PC-3 (cell line): ENCODE measurements around the gene SHQ1. TPM values are rescaled to one million over a fixed set of nuclear protein-coding genes. Genes with fewer than 3 reads are reported as not detected.

ENCODE experiments used
- ATAC-seq: fragments of 200-7000 bp; cut with Tn5 transposase; 2 replicates; pipeline ENCODE4 v1.9.1; 2020; ENCODE audit warnings: mild to moderate bottlenecking, moderate library complexity
- BruUV-seq: library from RNA; stranded (reverse); fragments of 400-500 nt; replicated peaks from 2 replicates; lab custom pipeline; 2021; lab: Mats Ljungman, UMichigan
- CTCF ChIA-PET: fragments of 300-600 bp; sonication (Branson Sonifier 250); formaldehyde crosslinking; loops from one replicate; lab custom pipeline; 2022; ENCODE audit warnings: antibody characterized with exemption; lab: Charles Lee
- POLR2A ChIA-PET: fragments of 300-600 bp; sonication (Branson Sonifier 250); formaldehyde crosslinking; loops from one replicate; lab custom pipeline; 2022; ENCODE audit warnings: antibody characterized with exemption; ENCODE audit not compliant: unreplicated experiment; lab: Charles Lee
- DNase-seq: peaks from one replicate; pipeline ENCODE4 v3.0.0-alpha.2; 2015
- H2AFZ ChIP-seq: fragments of 300-600 bp; sonication (generic); 2 replicates; pipeline ENCODE4 v1.6.0; 2016; ENCODE audit warnings: antibody characterized with exemption, low read length
- H3F3A ChIP-seq: fragments of 300-600 bp; sonication (generic); one replicate; pipeline ENCODE4 v1.6.0; 2017; ENCODE audit warnings: antibody characterized with exemption, low read length, control low read depth, mild to moderate bottlenecking; ENCODE audit not compliant: unreplicated experiment
- H3K27ac ChIP-seq: fragments of 300-600 bp; sonication (generic); 2 replicates; pipeline ENCODE4 v1.5.1; 2016; ENCODE audit warnings: mild to moderate bottlenecking, low read length
- H3K27me3 ChIP-seq: fragments of 300-600 bp; sonication (generic); 2 replicates; pipeline ENCODE4 v1.6.1; 2016; ENCODE audit warnings: low read length, mixed read lengths
- H3K36me3 ChIP-seq: fragments of 300-600 bp; sonication (generic); 2 replicates; pipeline ENCODE4 v1.6.1; 2016; ENCODE audit warnings: low read depth, mixed run types, low read length, mixed read lengths
- H3K4me1 ChIP-seq: fragments of 300-600 bp; sonication (generic); 2 replicates; pipeline ENCODE4 v1.5.1; 2016; ENCODE audit warnings: low read length; ENCODE audit not compliant: insufficient read depth
- H3K4me2 ChIP-seq: fragments of 300-600 bp; sonication (generic); 2 replicates; pipeline ENCODE4 v1.6.0; 2016; ENCODE audit warnings: low read length
- H3K4me3 ChIP-seq: fragments of 300-600 bp; sonication (generic); 2 replicates; pipeline ENCODE4 v1.5.1; 2016; ENCODE audit warnings: mild to moderate bottlenecking, low read length, mixed read lengths
- H3K79me2 ChIP-seq: fragments of 300-600 bp; sonication (generic); 2 replicates; pipeline ENCODE4 v1.6.1; 2017; ENCODE audit warnings: low read length, mixed read lengths
- H3K9ac ChIP-seq: fragments of 300-600 bp; sonication (generic); 2 replicates; pipeline ENCODE4 v1.6.0; 2016; ENCODE audit warnings: mild to moderate bottlenecking, low read length
- H3K9me2 ChIP-seq: fragments of 300-600 bp; sonication (generic); replicated peaks from 2 replicates; pipeline ENCODE4 v1.6.1; 2016; ENCODE audit warnings: mixed run types, low read length, mixed read lengths
- H3K9me3 ChIP-seq: fragments of 300-600 bp; sonication (generic); 2 replicates; pipeline ENCODE4 v1.6.1; 2016; ENCODE audit warnings: low read length, mixed read lengths
- H4K20me1 ChIP-seq: fragments of 300-600 bp; sonication (generic); 2 replicates; pipeline ENCODE4 v1.6.1; 2016; ENCODE audit warnings: low read length, mixed read lengths
- EZH2 ChIP-seq: fragments of 300-600 bp; sonication (generic); IDR thresholded peaks from one replicate; pipeline ENCODE4 v1.6.1; 2017; ENCODE audit warnings: antibody characterized with exemption, mild to moderate bottlenecking, low read length; ENCODE audit not compliant: unreplicated experiment
- EZH2phosphoT487 ChIP-seq: fragments of 300-600 bp; sonication (generic); IDR thresholded peaks from 2 replicates; pipeline ENCODE4 v1.6.1; 2018; ENCODE audit warnings: mild to moderate bottlenecking, antibody characterized with exemption, low read length, borderline replicate concordance
- intact Hi-C: fragments of 100-400 bp; cut with micrococcal nuclease; formaldehyde crosslinking; loops from 2 replicates; pipeline ENCODE4 v1.9.0; 2023
- total RNA-seq: library from RNA; depleted of rRNA; stranded (reverse); fragments of >200 nt; gene quantifications from 2 replicates; pipeline ENCODE4 v1.2.3, GENCODE V29; 2014
- TF ChIP-seq, protein P1 (sequence below): fragments of 300-600 bp; sonication (generic); conservative IDR thresholded peaks from 2 replicates; pipeline ENCODE4 v1.5.1; 2017; ENCODE audit warnings: antibody characterized with exemption, low read depth, mild to moderate bottlenecking, low read length

Gene SHQ1
- total RNA-seq, 1 experiment from 2014 or later = 19.6 TPM

DNA sequence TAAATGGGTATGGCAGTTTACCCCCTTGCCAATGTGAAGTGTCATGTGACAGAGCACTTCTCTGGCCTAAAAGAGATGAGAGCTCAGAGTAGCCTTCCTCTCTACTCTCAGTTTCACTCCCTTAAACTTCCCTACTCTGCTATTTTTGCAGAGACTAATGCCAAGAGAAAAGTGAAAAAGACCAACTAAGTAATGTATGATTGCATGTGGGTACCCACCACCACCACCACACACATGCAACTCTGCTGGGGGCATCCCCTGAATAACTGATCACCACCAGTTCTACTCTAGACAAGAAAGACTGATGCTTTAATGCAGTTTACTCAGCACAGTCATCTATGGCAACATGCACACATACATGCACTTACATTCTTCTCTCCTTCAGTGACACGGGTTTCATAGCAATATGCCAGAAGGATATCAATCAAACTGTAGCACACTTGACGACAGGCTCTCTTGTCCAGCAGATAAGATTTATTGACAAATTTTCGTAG, 31.3 kb downstream of the SHQ1 start:
- H4K20me1 ChIP-seq = peaks cover 6% of the 10 kb centered on the region; the same call in 1 of the 2 replicates
- ChIA-PET CTCF (no interaction called here), POLR2A (no interaction called here)
- H3K27me3 ChIP-seq = no peaks in the 10 kb centered on the region
- BruUV-seq = no TSS peak
- DNase-seq (no peak), ATAC-seq (no peak)
- H3K36me3 ChIP-seq = peaks cover 8% of the 10 kb centered on the region; the same call in 1 of the 2 replicates
- no peaks in the 10 kb centered on the region for H3K9me3 ChIP-seq
- no peak overlapping the region for H3K9ac ChIP-seq
- H3K4me3 ChIP-seq = no peak overlapping the region
- H3K4me2 ChIP-seq = no peak overlapping the region
- H3K79me2 ChIP-seq = no peaks in the 10 kb centered on the region
- peaks cover 22% of the 10 kb centered on the region for H3K4me1 ChIP-seq
- no peak for TF ChIP-seq EZH2phosphoT487
- H3K27ac ChIP-seq = no peak overlapping the region
- no peak overlapping the region for H2AFZ ChIP-seq
- no peaks in the 10 kb centered on the region for H3F3A ChIP-seq
- H3K9me2 ChIP-seq = no peaks in the 10 kb centered on the region
- intact Hi-C loops = no loop called here

DNA sequence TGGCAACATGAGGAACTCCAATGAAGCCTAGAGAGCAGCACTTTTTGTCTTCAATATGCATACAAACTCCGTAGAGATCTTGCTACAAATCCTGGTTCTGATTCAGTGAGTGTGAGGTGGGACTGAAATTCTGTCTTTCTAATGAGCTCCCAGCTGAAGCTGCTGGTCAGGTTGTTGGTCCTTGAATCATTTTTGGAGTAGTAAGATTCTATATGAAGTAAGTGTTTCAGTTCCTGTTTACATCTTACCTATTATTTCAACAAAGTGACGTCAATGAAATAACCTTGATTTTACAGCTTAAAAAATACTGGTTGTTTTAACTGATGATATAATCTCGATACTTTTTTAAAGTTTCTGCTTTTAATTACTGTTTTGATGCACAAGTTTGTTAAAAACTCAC, 33.9 kb downstream of the SHQ1 start:
- ChIA-PET POLR2A (interaction anchor here (0.6 kb wide), 1 partner anchor 168 kb away, joined by 3 read pairs; no protein-coding TSS in a partner anchor), CTCF (no interaction called here)
- Histone ChIP-seq H2AFZ (no peak overlapping the region), H3K36me3 (peaks cover 8% of the 10 kb centered on the region; the same call in 1 of the 2 replicates), H3K9ac (no peak overlapping the region), H3K9me3 (no peaks in the 10 kb centered on the region), H3F3A (no peaks in the 10 kb centered on the region), H3K27ac (no peak overlapping the region), H3K9me2 (no peaks in the 10 kb centered on the region), H3K4me3 (no peak overlapping the region), H4K20me1 (no peaks in the 10 kb centered on the region), H3K27me3 (no peaks in the 10 kb centered on the region), H3K4me2 (no peak overlapping the region), H3K79me2 (no peaks in the 10 kb centered on the region), H3K4me1 (0 out of 2 replicates have a peak, but pooled peaks cover 4% of the 10 kb centered on the region)
- TF ChIP-seq EZH2phosphoT487 = no peak
- TF ChIP-seq, protein P1, sequence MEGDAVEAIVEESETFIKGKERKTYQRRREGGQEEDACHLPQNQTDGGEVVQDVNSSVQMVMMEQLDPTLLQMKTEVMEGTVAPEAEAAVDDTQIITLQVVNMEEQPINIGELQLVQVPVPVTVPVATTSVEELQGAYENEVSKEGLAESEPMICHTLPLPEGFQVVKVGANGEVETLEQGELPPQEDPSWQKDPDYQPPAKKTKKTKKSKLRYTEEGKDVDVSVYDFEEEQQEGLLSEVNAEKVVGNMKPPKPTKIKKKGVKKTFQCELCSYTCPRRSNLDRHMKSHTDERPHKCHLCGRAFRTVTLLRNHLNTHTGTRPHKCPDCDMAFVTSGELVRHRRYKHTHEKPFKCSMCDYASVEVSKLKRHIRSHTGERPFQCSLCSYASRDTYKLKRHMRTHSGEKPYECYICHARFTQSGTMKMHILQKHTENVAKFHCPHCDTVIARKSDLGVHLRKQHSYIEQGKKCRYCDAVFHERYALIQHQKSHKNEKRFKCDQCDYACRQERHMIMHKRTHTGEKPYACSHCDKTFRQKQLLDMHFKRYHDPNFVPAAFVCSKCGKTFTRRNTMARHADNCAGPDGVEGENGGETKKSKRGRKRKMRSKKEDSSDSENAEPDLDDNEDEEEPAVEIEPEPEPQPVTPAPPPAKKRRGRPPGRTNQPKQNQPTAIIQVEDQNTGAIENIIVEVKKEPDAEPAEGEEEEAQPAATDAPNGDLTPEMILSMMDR = no peak
- TF ChIP-seq EZH2 = no peak
- DNase-seq (no peak), ATAC-seq (no peak)
- no TSS peak for BruUV-seq
- intact Hi-C loops = no loop called here

DNA sequence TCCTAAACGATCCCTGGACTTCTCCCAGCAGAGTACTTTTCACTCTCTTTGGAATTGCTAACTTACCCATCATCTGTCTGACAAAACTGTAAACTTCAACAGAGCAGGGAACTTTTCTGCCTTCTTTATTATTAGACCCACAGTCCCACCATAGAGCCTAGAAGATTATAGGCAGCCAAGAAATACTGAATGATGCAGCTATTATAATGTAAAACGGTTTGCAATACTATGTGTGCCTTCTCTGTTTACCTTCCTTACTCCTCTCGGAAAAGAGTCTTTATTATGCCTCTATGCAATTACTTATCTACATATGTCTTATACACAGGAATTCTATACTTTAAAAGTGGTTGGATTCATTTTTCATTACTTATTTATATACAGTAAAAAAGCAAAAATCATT, 36.0 kb downstream of the SHQ1 start:
- no peaks in the 10 kb centered on the region for H3K4me1 ChIP-seq
- ChIA-PET POLR2A (no interaction called here), CTCF (interaction anchor here (0.7 kb wide), 1 partner anchor 146 kb away, joined by 3 read pairs; no protein-coding TSS in a partner anchor)
- H3K4me3 ChIP-seq = no peak overlapping the region
- H3K27ac ChIP-seq = no peak overlapping the region
- BruUV-seq = no TSS peak
- no peaks in the 10 kb centered on the region for H3K9me3 ChIP-seq
- no peak overlapping the region for H2AFZ ChIP-seq
- no peak overlapping the region for H3K4me2 ChIP-seq
- TF ChIP-seq, protein P1 = no peak
- no peak for TF ChIP-seq EZH2
- TF ChIP-seq EZH2phosphoT487 = no peak
- H3K36me3 ChIP-seq = peaks cover 8% of the 10 kb centered on the region; the same call in 1 of the 2 replicates
- no peak for ATAC-seq
- no peaks in the 10 kb centered on the region for H4K20me1 ChIP-seq
- no peaks in the 10 kb centered on the region for H3K79me2 ChIP-seq
- intact Hi-C loops = no loop called here
- no peak overlapping the region for H3K9ac ChIP-seq
- H3K9me2 ChIP-seq = no peaks in the 10 kb centered on the region
- no peaks in the 10 kb centered on the region for H3K27me3 ChIP-seq
- DNase-seq = no peak
- no peaks in the 10 kb centered on the region for H3F3A ChIP-seq
